ENCODE results near the gene GUSB. TPM values are rescaled to one million over a fixed set of nuclear protein-coding genes. Genes with fewer than 3 reads are reported as not detected.

Gene GUSB
- 26.8 to 34.2 TPM (median 32.1 TPM) in 5 replicates for total RNA-seq (2022; extraction: Qiagen RNA extraction)

DNA sequence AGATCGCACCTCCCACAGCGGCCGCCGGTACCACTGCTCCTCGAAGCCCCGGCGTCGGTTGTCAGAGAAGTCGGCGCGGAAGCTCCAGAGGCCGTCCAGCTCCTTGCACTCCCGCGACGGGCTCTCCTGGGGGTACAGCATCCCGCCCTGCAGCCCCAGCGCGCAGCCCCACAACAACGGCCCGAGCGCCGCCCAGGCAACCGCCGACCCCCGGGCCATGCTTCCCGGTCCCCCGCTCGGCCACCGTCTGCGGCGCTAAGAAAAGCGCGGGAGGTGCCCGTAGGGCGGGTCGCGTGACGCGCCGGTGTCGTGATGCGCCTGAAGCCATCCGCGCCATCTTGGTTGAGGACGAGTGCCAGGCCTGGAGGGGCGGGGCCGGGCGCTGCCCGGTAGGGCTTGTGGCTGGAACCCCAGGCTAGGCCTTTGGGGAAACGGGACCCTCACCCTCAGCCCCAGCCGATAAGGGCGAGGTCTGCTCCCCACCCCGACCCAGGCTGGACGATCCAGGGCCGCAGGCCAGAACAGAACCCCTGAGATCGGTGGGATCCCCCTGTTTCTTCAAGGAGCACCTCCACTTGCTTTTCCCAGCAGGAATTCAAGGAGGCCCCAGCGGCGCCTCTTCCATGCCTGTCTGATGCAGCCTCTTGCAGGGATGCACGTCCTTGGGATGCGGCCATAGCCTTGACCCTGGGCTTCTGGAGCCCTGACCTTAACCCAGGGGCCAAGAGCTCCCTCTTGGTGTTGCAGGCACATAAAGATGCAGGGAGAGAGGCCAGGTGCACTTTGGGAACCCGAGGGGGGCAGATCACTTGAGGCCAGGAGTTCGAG is at the start of gene GUSB:
Gene GUSB (minus strand): TSS at position 249 of the 828 bp plus-strand sequence. CDS start 30 bp downstream, at position 219.

Other genes starting within 250 kb of the GUSB start
- 27.0 to 31.9 TPM (median 30.2 TPM) in 5 replicates for gene VKORC1L1, start 109.1 kb downstream of the GUSB start, total RNA-seq (2022; extraction: Qiagen RNA extraction)
- gene ASL, start 93.6 kb upstream of the GUSB start, total RNA-seq (2022; extraction: Qiagen RNA extraction) = 20.6 to 23.3 TPM (median 21.8 TPM) in 5 replicates
- 23.6 to 39.0 TPM (median 26.2 TPM) in 5 replicates for gene CRCP, start 132.6 kb upstream of the GUSB start, total RNA-seq (2022; extraction: Qiagen RNA extraction)
- 5.6 to 8.8 TPM (median 8.0 TPM) in 5 replicates for gene TPST1, start 223.1 kb upstream of the GUSB start, total RNA-seq (2022; extraction: Qiagen RNA extraction)

Data from A549 treated with Hydrocortisone at 1 μM for 4 hours (cell line).